Cardiac fibroblast (primary cell): ENCODE results near the gene RARRES2.

Experiments
- DNase-seq, 2 donors: peaks; one replicate each; pipeline versions ENCODE4 v3.0.0 to v3.0.0-alpha.2; 2010; ENCODE audit warnings: low read depth in 2 of 2
- H3K4me3 ChIP-seq, 2 donors: replicated peaks in 1 of 2; 1 replicate in 1 of 2; 2 replicates in 1 of 2; pipeline ENCODE4 v1.5.1; 2011; ENCODE audit warnings: low read depth in 2 of 2, low read length in 2 of 2, mild to moderate bottlenecking in 2 of 2, moderate library complexity in 1 of 2
- CTCF ChIP-seq: IDR thresholded peaks from one replicate; pipeline ENCODE4 v1.5.1; 2011; ENCODE audit warnings: low read depth, mild to moderate bottlenecking, low read length, inconsistent platforms

RARRES2 gene

DNA sequence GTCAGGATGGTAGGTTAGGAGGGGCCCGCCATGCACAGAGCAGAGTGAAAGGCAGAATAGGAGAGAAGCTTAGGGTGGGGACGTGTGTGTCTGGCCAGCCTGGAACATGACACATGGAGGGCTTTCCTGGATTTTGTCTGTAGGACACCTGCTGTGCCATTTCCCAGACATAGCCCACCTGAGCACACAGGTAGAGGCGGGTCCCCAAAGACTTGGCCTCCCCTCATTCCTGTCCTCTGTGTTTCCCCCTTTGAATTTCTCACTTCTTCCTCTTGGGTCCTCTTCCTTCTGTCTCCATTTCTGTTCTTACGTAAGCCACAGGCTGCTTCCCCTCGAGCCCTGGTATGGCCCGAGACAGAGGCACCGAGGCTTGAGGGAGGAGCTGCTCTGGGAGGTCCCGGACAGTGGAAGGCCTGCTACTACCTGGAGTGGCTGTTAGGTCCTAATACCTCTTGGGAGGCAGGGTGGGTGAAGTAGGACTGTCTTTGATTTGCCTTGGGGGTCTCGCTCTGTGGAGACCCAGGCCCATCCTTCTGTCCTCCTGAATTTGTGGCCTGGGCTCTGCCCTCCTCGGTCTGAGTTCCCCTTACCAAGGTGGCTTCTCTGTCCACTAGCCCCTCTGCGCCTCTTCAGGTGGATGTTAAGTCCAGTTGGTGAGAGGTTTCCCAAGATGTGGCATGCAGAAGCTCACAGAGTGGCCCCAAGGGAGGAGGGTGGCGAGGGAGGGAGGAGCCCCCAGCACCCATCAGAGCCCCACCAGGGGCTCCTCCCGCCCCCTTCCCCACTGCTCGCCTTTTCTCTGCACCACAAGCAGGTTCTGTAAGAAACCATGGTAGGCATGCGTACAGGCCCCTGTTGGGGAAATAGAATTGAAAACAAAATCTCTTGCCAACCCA is 43.2 kb upstream of the RARRES2 start:
- no peak overlapping the region for H3K4me3 ChIP-seq
- DNase-seq: no peak
- no peak for TF ChIP-seq CTCF

GRCh38 chr7:150383710-150384397 is 42.4 kb upstream of the RARRES2 start:
- no peak overlapping the region for H3K4me3 ChIP-seq
- no peak for TF ChIP-seq CTCF
- no peak for DNase-seq

DNA sequence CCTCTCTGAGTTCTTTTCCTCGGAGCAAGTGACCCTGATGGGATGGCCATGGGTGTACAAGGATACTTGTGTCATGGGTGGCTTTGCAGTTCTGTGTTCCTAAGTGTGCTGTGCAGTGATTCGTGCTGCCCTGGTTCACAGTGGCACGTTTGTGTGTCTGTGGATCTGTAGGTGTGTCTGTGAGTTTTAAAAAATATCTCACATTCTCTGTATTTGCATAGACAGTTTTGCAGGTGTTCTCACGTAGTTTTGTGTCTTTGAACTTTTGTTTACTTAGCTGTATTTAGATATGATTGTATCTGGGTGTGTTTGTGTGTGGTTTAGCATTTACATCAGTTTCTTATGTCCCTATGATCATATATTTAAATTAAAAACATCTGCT is 41.4 kb upstream of the RARRES2 start:
- no peak for DNase-seq
- H3K4me3 ChIP-seq: no peak overlapping the region
- TF ChIP-seq CTCF: no peak

GRCh38 chr7:150382123-150382843 is 40.9 kb upstream of the RARRES2 start:
- DNase-seq: no peak
- no peak overlapping the region for H3K4me3 ChIP-seq
- TF ChIP-seq CTCF: no peak

- TF ChIP-seq CTCF: no peak
- no peak overlapping the region for H3K4me3 ChIP-seq
Measured at GRCh38 chr7:150381785-150382122, 40.3 kb upstream of the RARRES2 start.

GRCh38 chr7:150381096-150381495 is 39.7 kb upstream of the RARRES2 start:
- no peak for TF ChIP-seq CTCF
- no peak for DNase-seq
- no peak overlapping the region for H3K4me3 ChIP-seq

More at GRCh38 chr7:150381785-150382122, 40.3 kb upstream of the RARRES2 start:
- no peak for DNase-seq
